MM.1S (cell line): ENCODE data around the gene CLEC3A.
"Not testable (repeated sequence)": the region's sequence is repeated elsewhere in the genome, so short reads cannot be mapped to it uniquely, and the experiment has no call there.

Experiments
- EZH2 ChIP-seq: fragments of 300-600 bp; sonication (generic); optimal IDR thresholded peaks from 2 replicates; pipeline ENCODE3; 2017; ENCODE audit warnings: low read depth, mild to moderate bottlenecking, antibody characterized with exemption, low read length, mixed read lengths
- EZH2phosphoT487 ChIP-seq: fragments of 300-600 bp; sonication (generic); IDR thresholded peaks from 2 replicates; pipeline ENCODE4 v1.6.1; 2018; ENCODE audit warnings: antibody characterized with exemption, low read length
- TF ChIP-seq, protein P1 (sequence below): fragments of 300-600 bp; sonication (generic); IDR thresholded peaks from 2 replicates; pipeline ENCODE4 v1.5.1; 2016; ENCODE audit warnings: antibody characterized with exemption, low read length, mixed read lengths

DNA sequence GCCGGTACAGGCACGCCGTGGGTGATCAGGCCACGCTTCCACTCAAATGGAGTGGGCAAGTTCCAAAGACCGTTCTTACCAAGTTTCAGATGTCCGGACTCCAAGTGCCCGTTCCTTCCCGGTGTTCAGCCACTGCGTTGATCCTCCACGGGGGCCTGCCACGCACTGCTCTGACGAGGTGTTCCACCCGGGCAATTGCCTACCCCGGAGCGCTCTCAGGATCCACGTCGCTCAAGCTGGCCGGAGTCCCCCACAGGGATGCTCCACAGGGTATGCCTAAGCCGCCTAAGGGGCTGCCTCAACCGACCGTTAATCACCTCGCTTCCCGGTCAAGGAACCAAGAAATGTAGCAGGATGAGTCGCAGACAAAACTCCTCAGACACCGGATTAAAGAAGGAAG is 37.5 kb downstream of the CLEC3A start:
- TF ChIP-seq, protein P1, sequence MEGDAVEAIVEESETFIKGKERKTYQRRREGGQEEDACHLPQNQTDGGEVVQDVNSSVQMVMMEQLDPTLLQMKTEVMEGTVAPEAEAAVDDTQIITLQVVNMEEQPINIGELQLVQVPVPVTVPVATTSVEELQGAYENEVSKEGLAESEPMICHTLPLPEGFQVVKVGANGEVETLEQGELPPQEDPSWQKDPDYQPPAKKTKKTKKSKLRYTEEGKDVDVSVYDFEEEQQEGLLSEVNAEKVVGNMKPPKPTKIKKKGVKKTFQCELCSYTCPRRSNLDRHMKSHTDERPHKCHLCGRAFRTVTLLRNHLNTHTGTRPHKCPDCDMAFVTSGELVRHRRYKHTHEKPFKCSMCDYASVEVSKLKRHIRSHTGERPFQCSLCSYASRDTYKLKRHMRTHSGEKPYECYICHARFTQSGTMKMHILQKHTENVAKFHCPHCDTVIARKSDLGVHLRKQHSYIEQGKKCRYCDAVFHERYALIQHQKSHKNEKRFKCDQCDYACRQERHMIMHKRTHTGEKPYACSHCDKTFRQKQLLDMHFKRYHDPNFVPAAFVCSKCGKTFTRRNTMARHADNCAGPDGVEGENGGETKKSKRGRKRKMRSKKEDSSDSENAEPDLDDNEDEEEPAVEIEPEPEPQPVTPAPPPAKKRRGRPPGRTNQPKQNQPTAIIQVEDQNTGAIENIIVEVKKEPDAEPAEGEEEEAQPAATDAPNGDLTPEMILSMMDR: not testable (repeated sequence)
- TF ChIP-seq EZH2phosphoT487, EZH2: not testable (repeated sequence)
